Prostate gland (tissue), 2 donors: ENCODE measurements around the gene KEAP1. TPM values are rescaled to one million over a fixed set of nuclear protein-coding genes. Genes with fewer than 3 reads are reported as not detected.
A peak's percentile ranks its signal among the peaks of the same experiment; 100 is the strongest.

Source experiments
- DNase-seq: peaks from one replicate; pipeline ENCODE4 v3.0.0-alpha.2; 2019; ENCODE audit warnings: low spot score
- H3K27ac ChIP-seq, 2 donors: fragments of 200-600 bp; sonication (generic); 2 replicates each; pipeline ENCODE4 v1.5.1; 2017 to 2019
- H3K27me3 ChIP-seq: fragments of 200-600 bp; sonication (generic); replicated peaks from 2 replicates; pipeline ENCODE4 v1.5.1; 2019; ENCODE audit not compliant: insufficient read depth
- H3K36me3 ChIP-seq, 2 donors: fragments of 200-600 bp; sonication (generic); 1 replicate in 1 of 2; 2 replicates in 1 of 2; pipeline versions ENCODE4 v1.5.1 to v1.8.1; 2017 to 2019
- H3K4me1 ChIP-seq: fragments of 200-600 bp; sonication (generic); replicated peaks from 2 replicates; pipeline ENCODE4 v1.5.1; 2019
- H3K4me3 ChIP-seq, 2 donors: fragments of 200-600 bp; sonication (generic); 2 replicates each; pipeline ENCODE4 v1.5.1; 2017 to 2019
- H3K9me3 ChIP-seq: fragments of 200-600 bp; sonication (generic); 2 replicates; pipeline ENCODE4 v1.5.1; 2017
- CTCF ChIP-seq, 4 experiments: fragments of 200-600 bp in 2 of 4; fragments of 450-650 bp in 2 of 4; sonication (generic) in 2 of 4; IDR thresholded peaks; 1 replicate in 3 of 4; 2 replicates in 1 of 4; pipeline ENCODE4 v1.5.1; 2016 to 2019; ENCODE audit warnings: antibody characterized with exemption in 4 of 4, mild to moderate bottlenecking in 2 of 4, moderate library complexity in 2 of 4
- POLR2A ChIP-seq: fragments of 450-650 bp; IDR thresholded peaks from one replicate; pipeline ENCODE4 v1.6.1; 2016; ENCODE audit warnings: antibody characterized with exemption, mild to moderate bottlenecking
- POLR2AphosphoS5 ChIP-seq: sonication (generic); formaldehyde crosslinking; IDR thresholded peaks from one replicate; pipeline ENCODE4 v1.6.1; 2017; ENCODE audit warnings: antibody characterized with exemption
- WGBS: methylation state at CpG from one replicate; pipeline ENCODE4 v1.1.5; 2018; 5-methylcytosine and 5-hydroxymethylcytosine counted together
- intact Hi-C: fragments of 100-400 bp; cut with DNase I; formaldehyde crosslinking; loops from one replicate; pipeline ENCODE4 v1.14.2; 2022
- total RNA-seq, 2 donors: library from RNA; depleted of rRNA; stranded (reverse); fragments of >200 nt; gene quantifications; one replicate each; pipeline ENCODE4 v1.1.0, GENCODE V29; 2016

Gene KEAP1
- total RNA-seq, 2 donors from 2014 or later = 93.4 to 94.2 TPM

GRCh38 chr19:10508036-10508435 is 4.9 kb upstream of the KEAP1 start:
- no peak overlapping the region for H3K4me3 ChIP-seq
- DNase-seq = no peak
- H3K4me1 ChIP-seq = no peaks in the 10 kb centered on the region
- no peaks in the 10 kb centered on the region for H3K27me3 ChIP-seq
- no peaks in the 10 kb centered on the region for H3K9me3 ChIP-seq
- no peak overlapping the region for H3K27ac ChIP-seq
- TF ChIP-seq CTCF (IDR thresholded peaks at IDR 0.05) = no peak
- TF ChIP-seq POLR2A = no peak
- TF ChIP-seq POLR2AphosphoS5 = no peak
- intact Hi-C loops = no loop called here
- WGBS = 93% methylated on average over 16 of the region's 16 CpGs
- no peaks in the 10 kb centered on the region for H3K36me3 ChIP-seq

GRCh38 chr19:10505583-10506229 is 2.5 kb upstream of the KEAP1 start:
- intact Hi-C loops = no loop called here
- 28% methylated on average over 17 of the region's 17 CpGs for WGBS
- Histone ChIP-seq H3K36me3 (no peaks in the 10 kb centered on the region), H3K4me1 (no peaks in the 10 kb centered on the region), H3K27me3 (no peaks in the 10 kb centered on the region), H3K27ac (no peak overlapping the region), H3K9me3 (no peaks in the 10 kb centered on the region), H3K4me3 (no peak overlapping the region)
- TF ChIP-seq POLR2A (no peak), CTCF (IDR thresholded peaks at IDR 0.05) (peak; percentile 52 to 79 (median 68)), POLR2AphosphoS5 (peak; percentile 57)
- peak; percentile 75 for DNase-seq

- Histone ChIP-seq H3K4me1 (no peaks in the 10 kb centered on the region), H3K27ac (peak overlapping the region; percentile 98), H3K4me3 (peak overlapping the region; percentile 98 to 99), H3K36me3 (peaks cover 0 to 9% of the 10 kb centered on the region in 2 donors), H3K27me3 (no peaks in the 10 kb centered on the region), H3K9me3 (no peaks in the 10 kb centered on the region)
- peak; percentile 85 for DNase-seq
- TF ChIP-seq POLR2A (peak; percentile 70), CTCF (IDR thresholded peaks at IDR 0.05) (peak in 1 of 4 experiments; percentile 4), POLR2AphosphoS5 (peak; percentile 56)
- intact Hi-C loops = loop anchor here (5.0 kb wide), 1 partner anchor 65 kb away; the partner anchor contains the start of genes CDKN2D and KRI1
- under 1% methylated on average over 39 of the region's 65 CpGs for WGBS
Observed at GRCh38 chr19:10502524-10503001, 593 bp downstream of the KEAP1 start.

GRCh38 chr19:10501971-10502523 is 1.1 kb downstream of the KEAP1 start:
- Histone ChIP-seq H3K4me1 (no peaks in the 10 kb centered on the region), H3K36me3 (peaks cover 0 to 9% of the 10 kb centered on the region in 2 donors), H3K4me3 (peak overlapping the region; percentile 98 to 99), H3K27ac (peak overlapping the region; percentile 98), H3K9me3 (no peaks in the 10 kb centered on the region), H3K27me3 (no peaks in the 10 kb centered on the region)
- WGBS = under 1% methylated on average over 34 of the region's 35 CpGs
- intact Hi-C loops = loop anchor here (5.0 kb wide), 1 partner anchor 65 kb away; the partner anchor contains the start of genes CDKN2D and KRI1
- TF ChIP-seq POLR2A (no peak), POLR2AphosphoS5 (peak; percentile 66), CTCF (IDR thresholded peaks at IDR 0.05) (no peak)
- DNase-seq = peak; percentile 83
